Measurements from ENCODE around the gene RGS9BP. TPM values are rescaled to one million over a fixed set of nuclear protein-coding genes. Genes with fewer than 3 reads are reported as not detected.
"Not testable (repeated sequence)": the region's sequence is repeated elsewhere in the genome, so short reads cannot be mapped to it uniquely, and the experiment has no call there.

RGS9BP gene
- total RNA-seq, 1 donor from 2014 or later = 12.5 TPM

GRCh38 chr19:32691952-32692726 lies 16.5 kb downstream of the RGS9BP start:
- DNase-seq (ENCODE audit: missing footprints) (peak; percentile 91), ATAC-seq (peak; percentile 80)
- intact Hi-C loops (cut with DNase I) = loop anchor here (5.0 kb wide), 1 partner anchor 110 kb away; the partner anchor contains the start of gene PDCD5

- DNase-seq (ENCODE audit: missing footprints) = no peak
- intact Hi-C loops (cut with DNase I) = loop anchor here (5.0 kb wide), 1 partner anchor 110 kb away; the partner anchor contains the start of gene PDCD5
- ATAC-seq = no peak
Measured at GRCh38 chr19:32692727-32693061, 17.0 kb downstream of the RGS9BP start.

- DNase-seq (ENCODE audit: missing footprints); ATAC-seq: not testable (repeated sequence)
- intact Hi-C loops (cut with DNase I) = loop anchor here (5.0 kb wide), 1 partner anchor 111 kb away; the partner anchor contains the start of gene PDCD5
Measured at GRCh38 chr19:32693151-32694108, 17.8 kb downstream of the RGS9BP start.

GRCh38 chr19:32694316-32694715 lies 18.7 kb downstream of the RGS9BP start:
- not testable (repeated sequence) for ATAC-seq; DNase-seq (ENCODE audit: missing footprints)
- intact Hi-C loops (cut with DNase I) = loop anchor here (5.0 kb wide), 1 partner anchor 112 kb away; the partner anchor contains the start of gene PDCD5

GRCh38 chr19:32694851-32695250 lies 19.2 kb downstream of the RGS9BP start:
- intact Hi-C loops (cut with DNase I) = loop anchor here (5.0 kb wide), 1 partner anchor 113 kb away; the partner anchor contains the start of gene PDCD5
- not testable (repeated sequence) for ATAC-seq; DNase-seq (ENCODE audit: missing footprints)

GRCh38 chr19:32695506-32695905 lies 19.9 kb downstream of the RGS9BP start:
- intact Hi-C loops (cut with DNase I); DNase-seq (ENCODE audit: missing footprints); ATAC-seq: not testable (repeated sequence)

GRCh38 chr19:32696771-32697170 lies 21.1 kb downstream of the RGS9BP start:
- DNase-seq (ENCODE audit: missing footprints); intact Hi-C loops (cut with DNase I); ATAC-seq: not testable (repeated sequence)

GRCh38 chr19:32700129-32700528 lies 24.5 kb downstream of the RGS9BP start:
- ATAC-seq; intact Hi-C loops (cut with DNase I); DNase-seq (ENCODE audit: missing footprints): not testable (repeated sequence)

- ATAC-seq = no peak
- no peak for DNase-seq (ENCODE audit: missing footprints)
- intact Hi-C loops (cut with DNase I) = no loop called here
Measured at GRCh38 chr19:32702010-32702409, 26.4 kb downstream of the RGS9BP start.

GRCh38 chr19:32704006-32704405 lies 28.4 kb downstream of the RGS9BP start:
- ATAC-seq = not testable (repeated sequence)

GRCh38 chr19:32708457-32708856 lies 32.8 kb downstream of the RGS9BP start:
- no peak for ATAC-seq
- intact Hi-C loops (cut with DNase I) = no loop called here
- no peak for DNase-seq (ENCODE audit: missing footprints)

More at GRCh38 chr19:32704006-32704405, 28.4 kb downstream of the RGS9BP start:
- intact Hi-C loops (cut with DNase I); DNase-seq (ENCODE audit: missing footprints): not testable (repeated sequence)

- no peak for DNase-seq (ENCODE audit: missing footprints)
- no peak for ATAC-seq
- intact Hi-C loops (cut with DNase I) = no loop called here
Measured at GRCh38 chr19:32709032-32709431, 33.4 kb downstream of the RGS9BP start.

GRCh38 chr19:32711747-32712146 lies 36.1 kb downstream of the RGS9BP start:
- intact Hi-C loops (cut with DNase I) = no loop called here
- DNase-seq (ENCODE audit: missing footprints) (no peak), ATAC-seq (no peak)

- DNase-seq (ENCODE audit: missing footprints); intact Hi-C loops (cut with DNase I); ATAC-seq: not testable (repeated sequence)
Measured at GRCh38 chr19:32716203-32716602, 40.6 kb downstream of the RGS9BP start.

GRCh38 chr19:32717496-32717895 lies 41.8 kb downstream of the RGS9BP start:
- intact Hi-C loops (cut with DNase I) = no loop called here
- ATAC-seq (no peak), DNase-seq (ENCODE audit: missing footprints) (no peak)

GRCh38 chr19:32718286-32718685 lies 42.6 kb downstream of the RGS9BP start:
- DNase-seq (ENCODE audit: missing footprints) (no peak), ATAC-seq (no peak)
- intact Hi-C loops (cut with DNase I) = no loop called here

- DNase-seq (ENCODE audit: missing footprints) = no peak
- no peak for ATAC-seq
- intact Hi-C loops (cut with DNase I) = no loop called here
Measured at GRCh38 chr19:32719611-32720059, 44.0 kb downstream of the RGS9BP start, which contains the start of gene TDRD12. Gene TDRD12 (plus strand): TSS chr19:32719767. CDS start chr19:32720073, 306 bp downstream.

- ATAC-seq = no peak
- intact Hi-C loops (cut with DNase I) = no loop called here
Measured at GRCh38 chr19:32720216-32720935, 44.7 kb downstream of the RGS9BP start.

More at GRCh38 chr19:32720216-32720935, 44.7 kb downstream of the RGS9BP start:
- no peak for DNase-seq (ENCODE audit: missing footprints)
